CD4-positive, alpha-beta T cell treated with Interferon gamma for 1 hour (primary cell): ENCODE data around the gene MFSD11.
"Not testable (repeated sequence)": the region's sequence is repeated elsewhere in the genome, so short reads cannot be mapped to it uniquely, and the experiment has no call there.

Experiments
- DNase-seq: peaks from one replicate; pipeline ENCODE4 v3.0.0-alpha.2; 2020

MFSD11 gene

DNA sequence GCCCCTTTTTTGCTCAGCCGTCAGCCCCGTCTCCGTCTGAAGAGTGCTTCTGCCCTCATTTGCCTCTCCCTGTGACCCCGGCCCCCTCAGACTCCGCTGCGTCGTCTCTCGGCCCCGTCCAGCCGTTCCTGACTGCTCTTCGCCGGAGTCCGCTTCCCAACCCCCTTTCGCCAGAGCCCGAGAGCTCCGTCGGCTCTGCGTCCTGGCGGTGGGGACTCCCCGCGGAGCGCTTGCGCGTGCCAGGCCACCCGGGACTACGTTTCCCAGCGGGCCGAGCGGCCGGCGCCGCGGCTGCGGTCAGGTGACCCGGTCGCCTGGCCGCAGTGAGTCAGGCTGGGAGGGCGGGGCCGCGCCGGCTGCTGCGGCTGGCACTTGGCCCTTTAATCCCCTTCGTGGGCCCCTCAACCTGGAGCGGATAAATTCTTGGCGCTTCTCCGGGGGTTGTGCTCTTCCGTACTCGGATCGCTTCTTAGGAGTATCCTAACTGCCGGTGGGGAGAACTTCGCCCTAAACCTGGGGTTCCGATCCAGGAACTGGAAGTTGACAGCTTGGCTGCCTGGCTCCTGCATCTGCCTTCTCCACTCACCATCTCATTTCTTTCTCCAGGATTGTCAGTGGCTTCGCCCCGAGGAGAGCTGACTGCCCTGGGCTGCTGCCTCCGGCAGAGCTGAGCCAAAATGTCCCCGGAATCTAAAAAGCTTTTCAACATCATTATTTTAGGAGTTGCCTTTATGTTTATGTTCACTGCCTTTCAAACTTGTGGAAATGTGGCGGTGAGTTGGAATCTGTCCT lies at the start of gene MFSD11:
MFSD11 (plus strand) TSS at position 444 of the 792 bp plus-strand sequence; CDS start at position 678, 234 bp downstream.
- peak; percentile 92 for DNase-seq

DNA sequence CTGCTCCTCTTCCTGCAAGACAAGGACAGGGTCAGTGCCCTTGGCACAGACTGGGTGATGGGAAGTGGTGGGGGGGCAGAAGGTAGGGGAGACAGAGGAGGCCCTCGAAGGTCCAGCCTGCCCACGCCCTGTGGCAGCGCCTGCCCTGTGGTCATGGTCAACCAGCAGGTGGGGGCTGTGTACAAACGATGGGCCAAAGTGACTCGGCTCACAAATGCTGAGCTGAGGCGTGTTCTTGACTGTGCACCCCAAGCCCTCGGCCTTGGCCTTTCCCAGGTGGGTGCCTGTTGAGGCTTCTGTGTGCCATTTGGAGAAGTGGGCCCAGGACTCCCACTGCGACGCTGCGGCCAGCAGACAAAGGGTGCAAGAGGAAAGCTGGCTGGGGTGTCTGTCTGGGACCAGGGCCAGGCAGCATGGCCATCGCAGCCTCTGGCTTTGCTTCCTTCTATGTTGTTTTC lies 49.7 kb upstream of the MFSD11 start:
- no peak for DNase-seq

DNA sequence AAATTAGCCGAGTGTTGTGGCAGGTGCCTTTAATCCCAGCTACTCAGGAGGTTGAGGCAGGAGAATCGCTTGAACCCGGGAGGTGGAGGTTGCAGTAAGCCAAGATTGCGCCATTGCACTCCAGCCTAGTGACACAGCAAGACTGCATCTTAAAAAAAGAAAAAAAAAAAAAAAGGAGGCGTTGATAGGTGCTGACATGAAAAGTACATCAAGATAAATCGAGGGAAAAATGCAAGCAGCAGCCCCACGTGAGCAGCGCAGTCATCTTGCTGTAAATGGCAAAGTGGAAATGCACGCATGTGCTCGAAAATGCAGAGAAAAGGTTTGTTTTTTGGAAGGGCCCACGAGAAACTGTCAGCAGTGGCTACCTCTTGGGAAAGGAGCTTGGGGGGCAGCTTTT lies 48.1 kb upstream of the MFSD11 start:
- no peak for DNase-seq

DNA sequence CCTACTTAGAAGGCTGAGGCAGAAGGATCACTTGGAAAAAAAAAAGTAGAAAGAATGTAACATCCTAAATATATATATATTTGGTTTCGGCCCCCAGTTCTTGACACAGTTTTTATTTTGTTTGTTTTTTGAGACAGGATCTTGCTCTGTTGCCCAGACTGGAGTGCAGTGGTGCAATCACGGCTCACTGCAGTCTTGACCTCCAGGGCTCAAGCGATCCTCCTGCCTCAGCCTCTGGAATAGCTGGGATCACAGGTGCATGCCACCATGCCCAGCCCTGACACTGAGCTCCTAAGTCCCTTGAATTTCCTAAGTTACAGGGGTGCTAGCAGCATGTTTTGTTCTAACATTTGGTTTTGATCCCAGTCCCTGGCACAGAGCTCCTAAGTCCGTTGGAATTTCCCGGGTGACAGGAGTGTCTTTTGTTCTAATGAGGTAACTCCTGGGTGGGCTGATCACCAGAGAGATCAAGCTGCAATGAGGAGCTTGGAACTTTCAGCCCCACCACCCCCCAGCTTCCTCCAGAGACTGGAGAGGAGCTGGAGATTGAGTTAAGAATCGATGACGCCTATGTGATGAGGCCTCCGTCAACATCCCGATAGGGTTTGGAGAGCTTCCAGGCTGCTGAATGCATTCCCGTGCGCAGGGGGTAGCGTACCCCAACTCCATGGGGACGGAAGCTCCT lies 47.2 kb upstream of the MFSD11 start:
- DNase-seq, result no peak

- no peak for DNase-seq
These were observed 46.3 kb upstream of the MFSD11 start for GRCh38 chr17:76691379-76692191.

DNA sequence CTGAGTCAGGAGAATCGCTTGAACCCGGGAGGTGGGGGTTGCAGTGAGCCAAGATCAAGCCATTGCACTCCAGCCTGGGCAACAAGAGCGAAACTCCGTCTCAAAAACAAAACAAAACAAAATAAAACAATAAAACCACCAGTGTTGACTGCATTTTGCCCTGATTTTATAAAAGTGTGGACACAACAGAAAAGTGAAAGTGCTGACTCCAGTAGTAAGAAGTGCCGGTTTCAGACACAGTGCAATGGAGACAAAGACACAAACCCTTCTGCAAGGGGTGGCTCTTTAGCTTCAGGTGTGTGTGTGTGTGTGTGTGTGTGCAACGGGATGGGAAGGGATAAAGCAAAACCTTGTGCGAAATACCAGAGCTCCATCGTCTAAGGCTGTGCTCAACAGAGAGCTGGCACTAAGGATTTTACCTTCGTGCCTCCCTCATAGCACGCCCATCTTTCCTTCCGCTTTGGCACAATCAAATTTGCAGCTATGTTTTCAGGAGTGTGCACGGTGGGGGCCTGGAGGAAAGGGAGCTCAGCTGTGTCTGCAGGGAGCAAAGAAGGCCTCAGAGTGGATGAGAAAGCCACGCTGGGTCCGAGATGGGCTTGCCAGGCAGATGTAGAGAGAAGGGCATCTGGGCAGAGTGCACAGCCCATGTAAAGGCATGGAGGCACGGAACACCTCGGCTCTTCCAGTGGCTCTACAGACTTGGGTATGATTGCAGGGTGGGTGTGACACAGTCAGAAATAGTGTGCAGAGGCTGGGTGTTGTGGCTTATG lies 42.7 kb upstream of the MFSD11 start:
- DNase-seq, result no peak

DNA sequence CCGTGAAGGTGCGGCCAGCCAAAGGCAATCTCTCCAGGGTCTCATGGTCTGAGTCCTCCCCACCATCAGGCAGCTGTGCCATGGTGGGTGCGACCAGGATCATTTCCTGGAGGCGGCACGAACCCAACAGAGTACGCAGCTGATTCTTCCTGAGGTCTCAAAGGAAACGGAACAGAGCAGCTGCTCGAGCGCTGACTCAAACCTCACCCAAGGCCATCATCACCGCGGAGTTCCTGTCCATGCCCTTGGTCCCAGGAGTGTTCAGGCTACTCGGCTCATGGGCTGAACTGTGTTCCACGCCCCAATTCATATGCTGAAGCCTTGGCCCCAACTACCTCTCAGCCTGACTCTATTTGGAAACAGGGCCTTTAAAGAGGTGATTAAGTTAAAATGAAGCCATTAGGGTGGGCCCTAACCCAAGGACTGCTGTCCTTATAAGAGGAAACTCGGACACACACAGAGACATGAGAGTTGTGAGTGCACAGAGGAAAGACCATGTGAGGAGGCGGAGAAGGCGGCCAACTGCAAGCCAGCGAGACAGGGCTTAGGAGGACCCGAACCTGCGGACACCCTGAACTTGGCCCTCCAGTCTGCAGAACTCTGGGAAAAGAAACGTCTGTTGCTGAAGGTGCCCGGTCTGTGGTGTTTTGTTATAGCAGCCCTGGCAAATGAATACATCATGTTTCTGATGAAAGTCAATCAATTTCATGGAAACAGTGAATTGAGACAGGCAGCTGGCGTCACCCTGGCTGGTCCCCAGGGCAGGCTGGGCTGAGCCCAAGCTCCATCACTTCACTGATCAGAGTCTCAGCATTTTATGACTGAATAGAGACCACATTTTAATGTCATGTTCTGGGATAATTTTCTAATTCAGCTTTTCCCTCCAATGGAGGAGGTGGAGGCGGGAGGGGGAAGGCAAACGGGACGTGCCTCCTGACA lies 40.9 kb upstream of the MFSD11 start:
- no peak for DNase-seq

GRCh38 chr17:76697702-76698465 lies 40.0 kb upstream of the MFSD11 start:
- DNase-seq, result no peak

GRCh38 chr17:76698466-76698977 lies 39.4 kb upstream of the MFSD11 start:
- DNase-seq, result not testable (repeated sequence)

GRCh38 chr17:76700270-76700616 lies 37.7 kb upstream of the MFSD11 start:
- no peak for DNase-seq

DNA sequence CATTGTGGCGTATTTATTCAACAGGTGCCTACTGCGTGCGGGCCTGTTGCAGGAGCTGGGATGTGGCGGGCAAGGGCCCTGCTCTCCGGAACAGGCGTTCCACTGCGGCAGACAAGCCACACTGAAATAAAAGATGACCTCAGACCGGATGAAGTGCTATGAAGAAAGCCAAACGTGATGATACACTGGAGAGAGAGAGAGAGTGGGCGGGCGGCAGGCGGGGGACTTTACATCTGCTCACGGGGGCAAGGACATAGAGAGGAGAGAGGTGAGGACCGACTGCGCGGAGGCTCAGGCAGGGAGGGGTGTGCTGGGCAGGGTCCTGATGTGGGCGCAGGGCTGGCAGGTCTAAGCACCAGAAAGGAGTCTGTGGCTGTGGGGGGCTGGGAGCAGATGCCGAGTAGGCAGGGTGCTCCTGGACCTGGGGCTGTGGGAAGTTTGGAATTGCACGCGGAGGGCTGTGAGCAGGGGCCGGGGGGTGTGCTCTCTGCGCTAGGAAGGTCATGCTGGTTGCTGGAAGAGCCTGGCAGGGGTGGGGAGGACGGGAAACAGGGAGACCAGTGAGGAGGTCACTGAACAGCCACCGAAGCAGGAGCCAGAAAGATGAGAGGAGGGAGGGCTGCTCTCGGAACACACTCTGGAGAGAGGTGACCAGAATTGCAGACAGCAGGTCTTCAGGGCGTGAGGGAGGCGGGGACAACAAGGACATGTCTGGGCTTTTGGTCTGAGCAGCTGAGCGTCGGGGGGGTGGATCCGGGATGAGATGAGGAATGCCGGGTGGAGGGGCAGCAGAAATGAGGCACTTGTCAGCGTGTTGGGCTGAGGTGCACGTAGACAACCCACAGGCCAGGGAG lies 37.1 kb upstream of the MFSD11 start:
- DNase-seq, result peak; percentile 11

DNA sequence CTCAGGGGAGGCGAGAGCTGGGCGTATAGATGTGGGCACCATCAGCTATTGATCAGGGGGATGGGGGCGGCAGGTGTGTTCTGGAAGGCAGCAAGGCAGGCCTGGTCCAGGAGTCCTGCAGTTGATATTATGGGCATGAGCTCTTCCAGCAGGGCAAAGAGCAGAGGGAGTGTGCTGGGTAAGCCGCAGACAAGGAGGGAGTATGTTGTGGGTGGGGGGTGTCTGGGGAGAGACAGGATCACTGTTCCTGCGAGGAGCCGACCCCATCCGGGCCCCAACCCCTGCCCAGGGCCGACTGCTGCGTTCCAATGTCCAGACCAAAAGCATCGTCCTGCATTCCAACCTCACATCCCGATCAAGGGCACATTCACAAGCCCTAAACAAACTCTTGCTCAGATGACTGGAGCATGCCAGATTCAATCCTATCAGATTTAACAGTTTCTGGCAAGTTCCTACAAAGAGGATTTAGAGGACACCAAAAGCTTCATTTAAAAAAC lies 36.4 kb upstream of the MFSD11 start:
- no peak for DNase-seq

- DNase-seq, result no peak
These were observed 35.8 kb upstream of the MFSD11 start for GRCh38 chr17:76702076-76702475.

DNA sequence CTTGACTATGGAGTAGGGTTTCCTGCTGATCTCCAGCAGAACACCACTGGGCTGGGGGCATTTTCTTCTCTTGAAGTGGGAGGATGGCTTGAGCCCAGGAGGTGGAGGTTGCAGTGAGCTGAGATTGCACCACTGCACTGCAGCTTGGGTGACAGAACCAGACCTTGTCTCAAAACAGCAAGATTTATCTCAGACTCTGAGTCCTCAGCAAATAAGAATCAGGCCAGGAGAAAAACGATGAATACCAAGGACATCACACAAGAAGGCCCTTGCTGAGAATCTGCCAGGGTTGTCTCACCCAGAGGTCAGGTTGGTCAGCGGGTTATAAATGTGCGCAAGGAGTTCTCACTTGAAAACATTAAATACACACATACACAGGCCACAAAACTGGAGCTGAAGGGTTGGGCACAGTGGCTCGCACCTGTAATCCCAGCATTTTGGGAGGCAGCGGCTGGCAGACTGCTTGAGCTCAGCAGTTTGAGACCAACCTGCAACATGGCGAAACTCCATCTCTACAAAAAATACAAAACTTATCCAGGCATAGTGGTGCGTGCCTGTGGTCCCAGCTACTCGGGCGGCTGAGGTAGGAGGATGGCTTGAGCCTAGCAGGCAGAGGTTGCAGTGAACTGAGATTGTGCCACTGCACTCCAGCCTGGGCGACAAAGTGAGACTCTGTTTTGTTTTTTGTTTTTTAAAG lies 34.8 kb upstream of the MFSD11 start:
- no peak for DNase-seq

DNA sequence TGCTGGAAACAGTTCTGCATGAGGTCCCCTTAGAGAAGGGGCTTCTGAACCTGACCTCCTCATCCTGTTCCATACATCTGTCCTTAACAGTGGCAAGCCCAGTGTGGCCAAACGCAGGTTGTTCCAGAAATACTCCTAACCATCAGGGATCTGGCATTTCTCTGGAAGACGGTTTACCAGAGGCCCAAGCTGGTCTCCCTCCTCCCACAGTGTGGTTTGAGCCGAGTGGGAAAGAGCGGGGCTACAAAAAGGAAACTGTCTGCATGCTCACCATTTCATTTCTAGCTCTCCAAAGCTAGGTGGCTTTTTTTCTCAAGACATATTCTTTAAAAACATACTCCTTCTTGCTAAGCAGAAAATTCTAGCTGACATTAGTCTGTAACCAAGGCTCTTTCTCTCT lies 33.1 kb upstream of the MFSD11 start:
- no peak for DNase-seq

- no peak for DNase-seq
These were observed 31.1 kb upstream of the MFSD11 start for GRCh38 chr17:76706817-76707216.

GRCh38 chr17:76707985-76708807 lies 29.7 kb upstream of the MFSD11 start:
- no peak for DNase-seq
